Endothelial cell (in vitro differentiated cells): Measurements from ENCODE around the gene FBXO4. TPM values are rescaled to one million over a fixed set of nuclear protein-coding genes. Genes with fewer than 3 reads are reported as not detected.

Experiments used
- DNase-seq: peaks from one replicate; pipeline ENCODE4 v3.0.0; 2021; ENCODE audit warnings: low spot score
- H3K27ac Mint-ChIP-seq: one replicate; pipeline ENCODE4 v1.8.0; 2021; ENCODE audit warnings: mixed read lengths, inconsistent platforms; ENCODE audit not compliant: unreplicated experiment
- H3K27me3 Mint-ChIP-seq: one replicate; pipeline ENCODE4 v1.8.0; 2021; ENCODE audit warnings: mild to moderate bottlenecking, moderate library complexity, mixed read lengths, inconsistent platforms; ENCODE audit not compliant: unreplicated experiment
- H3K36me3 Mint-ChIP-seq: one replicate; pipeline ENCODE4 v1.8.0; 2021; ENCODE audit warnings: mild to moderate bottlenecking, low read depth, mixed read lengths, inconsistent platforms; ENCODE audit not compliant: unreplicated experiment
- H3K4me1 Mint-ChIP-seq: one replicate; pipeline ENCODE4 v1.8.0; 2021; ENCODE audit warnings: mild to moderate bottlenecking, mixed read lengths, inconsistent platforms; ENCODE audit not compliant: unreplicated experiment
- H3K4me3 Mint-ChIP-seq: one replicate; pipeline ENCODE4 v1.8.0; 2021; ENCODE audit warnings: mild to moderate bottlenecking, mixed read lengths, inconsistent platforms; ENCODE audit not compliant: unreplicated experiment
- H3K9me3 Mint-ChIP-seq: one replicate; pipeline ENCODE4 v1.8.0; 2021; ENCODE audit warnings: mixed read lengths, inconsistent platforms; ENCODE audit not compliant: unreplicated experiment
- total RNA-seq: library from RNA; stranded (reverse); fragmentation: NEBNext Ultra II Directional; extraction: Animal tissue kit (Norgen Biotek cat#: 25700); gene quantifications from one replicate; pipeline ENCODE4 v1.2.1, GENCODE V29; 2021; ENCODE audit not compliant: unreplicated experiment
- TF ChIP-seq, protein P1 (sequence below): fragments of 200-600 bp; sonication (generic); IDR thresholded peaks from one replicate; pipeline ENCODE4 v1.5.0; 2021; ENCODE audit warnings: antibody characterized with exemption; ENCODE audit not compliant: unreplicated experiment

Gene FBXO4
- total RNA-seq, 1 donor from 2014 or later, result 4.4 TPM

DNA sequence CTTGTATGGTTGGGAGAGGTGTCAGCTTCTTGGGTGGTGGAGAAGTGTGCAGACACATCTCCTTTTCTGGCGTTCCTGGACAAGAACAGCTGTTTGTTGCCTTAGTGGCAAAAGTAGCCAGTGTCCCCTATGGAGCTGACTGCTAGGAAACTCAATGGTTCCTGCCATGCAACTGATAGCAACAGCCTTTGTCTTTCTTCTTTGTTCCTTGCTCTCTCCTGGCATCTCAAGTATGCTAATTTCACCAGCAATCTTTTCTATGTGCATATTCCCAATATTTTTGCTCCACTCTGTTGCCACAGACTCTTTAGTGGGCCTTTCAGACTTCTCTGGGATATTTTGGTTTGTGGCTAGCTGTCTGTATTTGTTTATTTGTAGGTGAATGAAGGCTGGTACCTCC is 36.7 kb downstream of the FBXO4 start:
- TF ChIP-seq, protein P1, sequence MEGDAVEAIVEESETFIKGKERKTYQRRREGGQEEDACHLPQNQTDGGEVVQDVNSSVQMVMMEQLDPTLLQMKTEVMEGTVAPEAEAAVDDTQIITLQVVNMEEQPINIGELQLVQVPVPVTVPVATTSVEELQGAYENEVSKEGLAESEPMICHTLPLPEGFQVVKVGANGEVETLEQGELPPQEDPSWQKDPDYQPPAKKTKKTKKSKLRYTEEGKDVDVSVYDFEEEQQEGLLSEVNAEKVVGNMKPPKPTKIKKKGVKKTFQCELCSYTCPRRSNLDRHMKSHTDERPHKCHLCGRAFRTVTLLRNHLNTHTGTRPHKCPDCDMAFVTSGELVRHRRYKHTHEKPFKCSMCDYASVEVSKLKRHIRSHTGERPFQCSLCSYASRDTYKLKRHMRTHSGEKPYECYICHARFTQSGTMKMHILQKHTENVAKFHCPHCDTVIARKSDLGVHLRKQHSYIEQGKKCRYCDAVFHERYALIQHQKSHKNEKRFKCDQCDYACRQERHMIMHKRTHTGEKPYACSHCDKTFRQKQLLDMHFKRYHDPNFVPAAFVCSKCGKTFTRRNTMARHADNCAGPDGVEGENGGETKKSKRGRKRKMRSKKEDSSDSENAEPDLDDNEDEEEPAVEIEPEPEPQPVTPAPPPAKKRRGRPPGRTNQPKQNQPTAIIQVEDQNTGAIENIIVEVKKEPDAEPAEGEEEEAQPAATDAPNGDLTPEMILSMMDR, result no peak

DNA sequence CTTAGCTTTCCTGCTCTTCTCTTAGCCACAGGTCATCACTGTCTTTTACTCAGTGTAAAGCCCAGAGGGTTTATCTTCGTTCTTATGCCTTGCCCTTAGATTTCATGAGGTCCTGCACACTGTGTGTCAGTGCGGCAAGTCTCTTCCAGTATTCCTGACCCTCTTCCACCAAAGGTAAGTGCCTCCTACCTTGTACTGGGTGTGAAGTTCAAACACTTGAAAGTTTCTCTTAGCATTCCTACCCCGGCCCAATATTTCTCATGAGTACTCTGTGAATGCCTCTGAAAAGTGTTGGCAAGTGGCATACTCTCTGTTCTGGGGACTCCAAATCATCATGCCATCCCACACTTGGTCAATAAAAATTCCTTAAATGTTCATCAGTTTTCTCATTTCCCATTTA is 37.4 kb downstream of the FBXO4 start:
- Mint-ChIP-seq H3K27ac (no peak overlapping the region), H3K4me3 (no peak overlapping the region), H3K4me1 (no peaks in the 10 kb centered on the region), H3K36me3 (no peaks in the 10 kb centered on the region), H3K27me3 (no peaks in the 10 kb centered on the region), H3K9me3 (peaks cover 7% of the 10 kb centered on the region)
- DNase-seq, result no peak
- TF ChIP-seq, protein P1, result no peak

More for the DNA sequence above, 36.7 kb downstream of the FBXO4 start:
- no peak for DNase-seq
- H3K4me3 Mint-ChIP-seq, result no peak overlapping the region
- no peaks in the 10 kb centered on the region for H3K36me3 Mint-ChIP-seq
- H3K9me3 Mint-ChIP-seq, result peaks cover 4% of the 10 kb centered on the region
- no peak overlapping the region for H3K27ac Mint-ChIP-seq
- H3K4me1 Mint-ChIP-seq, result no peaks in the 10 kb centered on the region
- H3K27me3 Mint-ChIP-seq, result no peaks in the 10 kb centered on the region

DNA sequence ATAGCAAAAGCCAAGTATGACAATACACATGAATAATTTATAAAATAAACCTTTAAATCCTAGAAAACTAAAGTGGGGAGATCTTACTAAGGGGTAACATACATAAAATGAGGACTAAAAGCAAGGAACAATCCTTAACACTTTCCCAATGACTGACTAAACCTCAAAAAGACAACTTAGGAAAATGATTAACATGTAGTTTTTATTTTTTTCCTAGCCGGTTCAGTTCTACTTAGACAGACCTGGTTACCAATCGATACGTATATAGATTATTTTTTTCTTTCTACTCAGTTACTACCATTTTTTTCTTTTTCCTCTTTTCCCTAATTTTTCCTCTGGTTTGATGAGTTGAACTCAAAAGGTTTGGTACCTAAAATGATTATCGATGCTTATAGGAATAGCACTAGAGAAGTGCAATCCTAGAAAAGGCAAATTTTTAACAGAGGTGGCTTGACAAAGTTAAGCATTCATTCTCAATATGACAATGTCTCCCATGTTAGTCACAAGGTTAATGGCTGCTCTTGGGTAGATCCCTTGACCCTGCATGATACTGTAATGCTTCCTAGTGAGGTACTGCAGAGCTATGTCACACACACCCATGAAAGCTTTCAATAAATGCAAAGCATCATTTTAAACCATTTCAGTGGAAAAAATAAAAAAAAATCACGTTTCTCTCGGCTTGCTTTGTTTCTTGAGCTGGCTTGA is 41.5 kb downstream of the FBXO4 start:
- H3K27ac Mint-ChIP-seq, result no peak overlapping the region
- DNase-seq, result no peak
- TF ChIP-seq, protein P1, result no peak
- no peak overlapping the region for H3K4me3 Mint-ChIP-seq
- no peaks in the 10 kb centered on the region for H3K27me3 Mint-ChIP-seq
- peaks cover 4% of the 10 kb centered on the region for H3K9me3 Mint-ChIP-seq
- H3K36me3 Mint-ChIP-seq, result no peaks in the 10 kb centered on the region
- no peaks in the 10 kb centered on the region for H3K4me1 Mint-ChIP-seq

DNA sequence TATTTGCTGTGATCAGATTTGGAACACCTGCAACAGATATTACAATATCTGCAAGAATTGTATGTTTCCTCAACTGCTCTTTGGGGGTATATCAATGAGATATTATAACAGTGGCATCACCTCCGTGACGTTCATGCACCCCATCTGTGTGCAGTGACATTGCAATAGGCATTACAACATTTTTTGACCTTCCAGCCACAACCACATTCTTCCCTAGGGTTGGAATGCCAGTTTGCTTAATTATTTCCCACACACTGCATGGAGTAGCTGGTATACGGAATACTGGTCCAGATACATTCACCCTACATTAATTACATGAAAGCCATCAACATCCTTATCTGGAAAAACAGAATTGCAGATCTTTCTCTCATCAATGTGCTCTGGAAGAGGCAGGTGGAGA is 42.3 kb downstream of the FBXO4 start:
- H3K4me1 Mint-ChIP-seq, result no peaks in the 10 kb centered on the region
- TF ChIP-seq, protein P1, result no peak
- no peak overlapping the region for H3K4me3 Mint-ChIP-seq
- H3K36me3 Mint-ChIP-seq, result no peaks in the 10 kb centered on the region
- no peak overlapping the region for H3K27ac Mint-ChIP-seq
- peaks cover 4% of the 10 kb centered on the region for H3K9me3 Mint-ChIP-seq
- no peak for DNase-seq
- no peaks in the 10 kb centered on the region for H3K27me3 Mint-ChIP-seq

DNA sequence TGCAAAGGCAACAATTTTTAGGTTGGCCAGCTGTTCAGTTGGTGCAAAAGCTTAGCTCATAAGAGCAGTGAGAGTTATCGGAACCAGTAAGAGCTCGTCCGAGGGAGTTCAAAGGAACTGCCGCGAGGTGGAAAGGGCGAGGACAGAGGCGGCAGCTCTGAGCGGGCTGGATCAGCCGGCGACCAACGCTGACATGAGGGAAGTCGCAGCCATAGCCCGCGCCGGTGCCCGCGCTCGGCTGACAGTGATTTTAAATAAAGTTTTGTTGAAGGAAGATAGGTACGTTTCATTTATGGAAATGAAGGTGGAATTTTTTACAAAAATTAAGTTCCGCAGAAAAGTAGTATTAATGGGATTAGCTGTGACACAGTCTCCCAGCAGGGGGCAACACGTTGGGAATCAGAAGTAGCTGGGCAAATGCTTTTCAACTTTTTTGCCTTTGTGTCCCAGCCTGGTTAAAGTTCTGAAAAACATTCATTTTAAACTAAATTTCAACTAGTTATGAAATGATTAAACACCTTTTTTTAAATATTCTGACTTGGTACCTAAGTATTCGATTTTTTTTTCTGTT is 43.2 kb downstream of the FBXO4 start:
- H3K4me3 Mint-ChIP-seq, result no peak overlapping the region
- H3K9me3 Mint-ChIP-seq, result peaks cover 4% of the 10 kb centered on the region
- DNase-seq, result no peak
- no peaks in the 10 kb centered on the region for H3K36me3 Mint-ChIP-seq
- H3K27ac Mint-ChIP-seq, result no peak overlapping the region
- H3K4me1 Mint-ChIP-seq, result no peaks in the 10 kb centered on the region
- no peaks in the 10 kb centered on the region for H3K27me3 Mint-ChIP-seq
- TF ChIP-seq, protein P1, result peak; percentile 26
